CD4-positive, CD25-positive, alpha-beta regulatory T cell (primary cell): ENCODE data around the gene CPPED1. TPM values are rescaled to one million over a fixed set of nuclear protein-coding genes. Genes with fewer than 3 reads are reported as not detected.
A peak's percentile ranks its signal among the peaks of the same experiment; 100 is the strongest.

Experiments
- ATAC-seq, 2 donors: fragments of 150-1000 bp; cut with Tn5 transposase; one replicate each; pipeline ENCODE4 v1.10.0; 2021; ENCODE audit warnings: low read depth in 2 of 2, moderate number of reproducible peaks in 2 of 2, moderate library complexity in 1 of 2
- DNase-seq, 3 donors: peaks; one replicate each; pipeline versions ENCODE4 v3.0.0 to v3.0.0-alpha.2; 2012 to 2022; ENCODE audit warnings: mixed read lengths in 1 of 3
- H3K27ac ChIP-seq: one replicate; pipeline ENCODE4 v1.7.0; 2013; ENCODE audit warnings: mild to moderate bottlenecking, low read length; ENCODE audit not compliant: insufficient read depth, poor library complexity, severe bottlenecking
- H3K27me3 ChIP-seq: one replicate; pipeline ENCODE4 v1.7.0; 2013; ENCODE audit warnings: low read length; ENCODE audit not compliant: control insufficient read depth, insufficient read depth
- H3K36me3 ChIP-seq: one replicate; pipeline ENCODE4 v1.7.0; 2013; ENCODE audit warnings: mild to moderate bottlenecking, low read length, moderate library complexity; ENCODE audit not compliant: control insufficient read depth, insufficient read depth
- H3K4me1 ChIP-seq: 2 replicates; pipeline ENCODE4 v1.7.0; 2013; ENCODE audit warnings: mild to moderate bottlenecking, low read length; ENCODE audit not compliant: insufficient read depth, control insufficient read depth, poor library complexity, severe bottlenecking
- H3K4me3 ChIP-seq: one replicate; pipeline ENCODE4 v1.7.0; 2013; ENCODE audit warnings: low read depth, mild to moderate bottlenecking, low read length, moderate library complexity
- H3K9me3 ChIP-seq, 2 experiments: 1 replicate in 1 of 2; 2 replicates in 1 of 2; pipeline ENCODE4 v1.7.0; 2013; ENCODE audit warnings: low read length in 2 of 2, mild to moderate bottlenecking in 1 of 2, moderate library complexity in 1 of 2; ENCODE audit not compliant: control insufficient read depth in 2 of 2
- H3K27ac Mint-ChIP-seq, 3 donors: one replicate each; pipeline ENCODE4 v1.8.0; 2020 to 2022; ENCODE audit warnings: mild to moderate bottlenecking in 3 of 3, mixed read lengths in 3 of 3, moderate library complexity in 2 of 3
- H3K27me3 Mint-ChIP-seq: one replicate; pipeline ENCODE4 v1.8.0; 2022; ENCODE audit warnings: mild to moderate bottlenecking, mixed read lengths
- H3K36me3 Mint-ChIP-seq: one replicate; pipeline ENCODE4 v1.8.0; 2020; ENCODE audit warnings: mixed read lengths
- H3K4me1 Mint-ChIP-seq, 4 donors: one replicate each; pipeline ENCODE4 v1.8.0; 2020 to 2022; ENCODE audit warnings: mixed read lengths in 4 of 4, mild to moderate bottlenecking in 1 of 4
- H3K4me3 Mint-ChIP-seq, 4 donors: one replicate each; pipeline ENCODE4 v1.8.0; 2020 to 2022; ENCODE audit warnings: mild to moderate bottlenecking in 4 of 4, mixed read lengths in 4 of 4, moderate library complexity in 3 of 4
- H3K9me3 Mint-ChIP-seq, 7 donors: one replicate each; pipeline ENCODE4 v1.8.0; 2020 to 2022; ENCODE audit warnings: mixed read lengths in 7 of 7, mild to moderate bottlenecking in 3 of 7, moderate library complexity in 2 of 7
- polyA plus RNA-seq, 4 donors: library from polyadenylated mRNA; unstranded; fragments of 300-500 nt; fragmentation: Illumina TruSeq; gene quantifications; one replicate each; pipeline ENCODE4 v1.2.3, GENCODE V29; 2021
- total RNA-seq: library from RNA; stranded (reverse); gene quantifications from one replicate; pipeline ENCODE4 v1.2.3, GENCODE V29; 2022

The CPPED1 gene
- total and polyA plus RNA-seq, 5 donors from 2014 or later: 8.3 to 18.2 (median 10.1) TPM

- H3K4me3 Mint-ChIP-seq: no peak overlapping the region
- no peaks in the 10 kb centered on the region for H3K9me3 ChIP-seq
- peaks cover 0 to 2% (median 0%) of the 10 kb centered on the region in 4 donors for H3K4me1 Mint-ChIP-seq
- no peaks in the 10 kb centered on the region for H3K4me1 ChIP-seq
- peaks cover 16% of the 10 kb centered on the region for H3K36me3 Mint-ChIP-seq
- ATAC-seq (no peak), DNase-seq (no peak)
- no peaks in the 10 kb centered on the region for H3K27me3 ChIP-seq
- H3K36me3 ChIP-seq: peaks cover 3% of the 10 kb centered on the region
- no peak overlapping the region for H3K27ac ChIP-seq
- no peaks in the 10 kb centered on the region for H3K27me3 Mint-ChIP-seq
- no peak overlapping the region for H3K4me3 ChIP-seq
- peaks cover 0 to 3% (median 0%) of the 10 kb centered on the region in 7 donors for H3K9me3 Mint-ChIP-seq
- no peak overlapping the region for H3K27ac Mint-ChIP-seq
Measured at GRCh38 chr16:12706628-12707027, 97.1 kb downstream of the CPPED1 start.

GRCh38 chr16:12704492-12705111 is 99.1 kb downstream of the CPPED1 start:
- Mint-ChIP-seq H3K36me3 (peaks cover 26% of the 10 kb centered on the region), H3K4me3 (no peak overlapping the region), H3K27me3 (no peaks in the 10 kb centered on the region), H3K27ac (no peak overlapping the region), H3K9me3 (peaks cover 0 to 1% (median 0%) of the 10 kb centered on the region in 7 donors), H3K4me1 (peaks cover 0 to 5% (median under 1%) of the 10 kb centered on the region in 4 donors)
- Histone ChIP-seq H3K4me3 (no peak overlapping the region), H3K4me1 (no peaks in the 10 kb centered on the region), H3K27ac (no peak overlapping the region), H3K36me3 (peaks cover 3% of the 10 kb centered on the region), H3K9me3 (no peaks in the 10 kb centered on the region), H3K27me3 (no peaks in the 10 kb centered on the region)
- DNase-seq (no peak), ATAC-seq (no peak)

- H3K4me3 Mint-ChIP-seq: no peak overlapping the region
- H3K9me3 Mint-ChIP-seq: no peaks in the 10 kb centered on the region
- Histone ChIP-seq H3K36me3 (peaks cover 3% of the 10 kb centered on the region), H3K27ac (no peak overlapping the region), H3K9me3 (no peaks in the 10 kb centered on the region), H3K4me1 (no peaks in the 10 kb centered on the region), H3K27me3 (no peaks in the 10 kb centered on the region), H3K4me3 (no peak overlapping the region)
- DNase-seq: no peak
- peaks cover 5 to 6% (median 5%) of the 10 kb centered on the region in 4 donors for H3K4me1 Mint-ChIP-seq
- H3K27me3 Mint-ChIP-seq: no peaks in the 10 kb centered on the region
- ATAC-seq: no peak
- peaks cover 27% of the 10 kb centered on the region for H3K36me3 Mint-ChIP-seq
- H3K27ac Mint-ChIP-seq: no peak overlapping the region
Measured at GRCh38 chr16:12703935-12704334, 99.8 kb downstream of the CPPED1 start.

GRCh38 chr16:12700161-12700560 is 103.5 kb downstream of the CPPED1 start:
- Mint-ChIP-seq H3K9me3 (peaks cover 0 to 2% (median 0%) of the 10 kb centered on the region in 7 donors), H3K27me3 (no peaks in the 10 kb centered on the region), H3K4me3 (no peak overlapping the region), H3K27ac (no peak overlapping the region), H3K4me1 (peaks cover 5 to 11% (median 7%) of the 10 kb centered on the region in 4 donors), H3K36me3 (peaks cover 28% of the 10 kb centered on the region)
- ATAC-seq (no peak), DNase-seq (no peak)
- H3K36me3 ChIP-seq: peaks cover 3% of the 10 kb centered on the region
- H3K4me3 ChIP-seq: no peak overlapping the region
- H3K9me3 ChIP-seq: no peaks in the 10 kb centered on the region
- H3K27me3 ChIP-seq: no peaks in the 10 kb centered on the region
- no peak overlapping the region for H3K27ac ChIP-seq
- H3K4me1 ChIP-seq: no peaks in the 10 kb centered on the region

GRCh38 chr16:12699161-12699560 is 104.5 kb downstream of the CPPED1 start:
- no peak for ATAC-seq
- H3K27me3 Mint-ChIP-seq: no peaks in the 10 kb centered on the region
- H3K4me3 ChIP-seq: no peak overlapping the region
- H3K27me3 ChIP-seq: no peaks in the 10 kb centered on the region
- peaks cover 25% of the 10 kb centered on the region for H3K36me3 Mint-ChIP-seq
- no peaks in the 10 kb centered on the region for H3K9me3 ChIP-seq
- no peak for DNase-seq
- no peaks in the 10 kb centered on the region for H3K4me1 ChIP-seq
- H3K4me3 Mint-ChIP-seq: no peak overlapping the region
- H3K9me3 Mint-ChIP-seq: peaks cover 0 to 2% (median 0%) of the 10 kb centered on the region in 7 donors
- H3K27ac Mint-ChIP-seq: peak overlapping the region in 1 of 3 donors; percentile 0
- no peaks in the 10 kb centered on the region for H3K36me3 ChIP-seq
- no peak overlapping the region for H3K27ac ChIP-seq
- H3K4me1 Mint-ChIP-seq: peaks cover 5 to 11% (median 7%) of the 10 kb centered on the region in 4 donors

GRCh38 chr16:12697437-12697836 is 106.2 kb downstream of the CPPED1 start:
- H3K27me3 ChIP-seq: no peaks in the 10 kb centered on the region
- Mint-ChIP-seq H3K27me3 (no peaks in the 10 kb centered on the region), H3K4me3 (no peak overlapping the region), H3K36me3 (peaks cover 15% of the 10 kb centered on the region), H3K4me1 (peaks cover 5 to 11% (median 7%) of the 10 kb centered on the region in 4 donors), H3K27ac (peak overlapping the region in 1 of 3 donors; percentile 71), H3K9me3 (peaks cover 0 to 2% (median 0%) of the 10 kb centered on the region in 7 donors)
- no peak for DNase-seq
- H3K36me3 ChIP-seq: no peaks in the 10 kb centered on the region
- H3K9me3 ChIP-seq: no peaks in the 10 kb centered on the region
- H3K4me1 ChIP-seq: no peaks in the 10 kb centered on the region
- no peak for ATAC-seq
- no peak overlapping the region for H3K27ac ChIP-seq
- no peak overlapping the region for H3K4me3 ChIP-seq

- H3K36me3 Mint-ChIP-seq: peaks cover 10% of the 10 kb centered on the region
Measured at GRCh38 chr16:12695454-12695853, 108.2 kb downstream of the CPPED1 start.

GRCh38 chr16:12690024-12690423 is 113.7 kb downstream of the CPPED1 start:
- H3K4me1 ChIP-seq: no peaks in the 10 kb centered on the region
- peaks cover 4% of the 10 kb centered on the region for H3K36me3 Mint-ChIP-seq
- no peaks in the 10 kb centered on the region for H3K27me3 Mint-ChIP-seq
- H3K4me1 Mint-ChIP-seq: peaks cover 0 to 5% (median 3%) of the 10 kb centered on the region in 4 donors
- DNase-seq (no peak), ATAC-seq (no peak)
- no peaks in the 10 kb centered on the region for H3K36me3 ChIP-seq
- H3K9me3 ChIP-seq: no peaks in the 10 kb centered on the region
- no peaks in the 10 kb centered on the region for H3K27me3 ChIP-seq
- no peak overlapping the region for H3K27ac ChIP-seq
- H3K27ac Mint-ChIP-seq: no peak overlapping the region
- H3K4me3 Mint-ChIP-seq: no peak overlapping the region
- no peak overlapping the region for H3K4me3 ChIP-seq
- peaks cover 0 to 2% (median 0%) of the 10 kb centered on the region in 7 donors for H3K9me3 Mint-ChIP-seq

More at GRCh38 chr16:12695454-12695853, 108.2 kb downstream of the CPPED1 start:
- Histone ChIP-seq H3K4me3 (no peak overlapping the region), H3K27ac (no peak overlapping the region), H3K27me3 (no peaks in the 10 kb centered on the region), H3K4me1 (no peaks in the 10 kb centered on the region), H3K36me3 (no peaks in the 10 kb centered on the region), H3K9me3 (no peaks in the 10 kb centered on the region)
- H3K27ac Mint-ChIP-seq: no peak overlapping the region
- peaks cover 0 to 2% (median 0%) of the 10 kb centered on the region in 7 donors for H3K9me3 Mint-ChIP-seq
- ATAC-seq (no peak), DNase-seq (no peak)
- H3K4me3 Mint-ChIP-seq: no peak overlapping the region
- no peaks in the 10 kb centered on the region for H3K27me3 Mint-ChIP-seq
- H3K4me1 Mint-ChIP-seq: peaks cover 5 to 11% (median 7%) of the 10 kb centered on the region in 4 donors
